A549 (cell line): ENCODE measurements around the gene ERO1B. TPM values are rescaled to one million over a fixed set of nuclear protein-coding genes. Genes with fewer than 3 reads are reported as not detected.
A peak's percentile ranks its signal among the peaks of the same experiment; 100 is the strongest.

Source experiments
- ATAC-seq, 2 experiments: fragments of 200-7000 bp in 1 of 2; fragments of >200 bp in 1 of 2; cut with Nextera tagmentation in 1 of 2; cut with Tn5 transposase in 1 of 2; 3 replicates each; pipeline versions ENCODE4 v1.8.0 to v1.9.1; 2018 to 2020; ENCODE audit warnings: mild to moderate bottlenecking in 1 of 2, moderate library complexity in 1 of 2
- CTCF ChIA-PET: fragments of 300-600 bp; sonication (Branson Sonifier 250); formaldehyde crosslinking; extraction: SDS; loops from one replicate; lab custom pipeline; 2021; ENCODE audit warnings: antibody characterized with exemption, inconsistent platforms; lab: Yijun Ruan, JAX
- POLR2A ChIA-PET: fragments of 350-600 bp; formaldehyde crosslinking; extraction: SDS; loops from one replicate; lab custom pipeline; 2021; ENCODE audit warnings: antibody characterized with exemption, inconsistent platforms; lab: Yijun Ruan, JAX
- DNase-seq, 2 experiments: peaks; one replicate each; pipeline versions ENCODE4 v3.0.0 to v3.0.0-alpha.2; 2011 to 2016; ENCODE audit warnings: low read depth in 1 of 2, low spot score in 1 of 2
- FAIRE-seq: peaks from 2 replicates; lab custom pipeline; 2011; peaks lifted over from hg19 to GRCh38; lab: Jason Lieb, UNC
- H3K27ac ChIP-seq, 2 experiments: fragments of >200 bp; sonication (Bioruptor Twin); formaldehyde crosslinking; 3 replicates each; pipeline ENCODE4 v1.5.1; 2016 to 2017
- H3K4me1 ChIP-seq: fragments of >200 bp; sonication (Bioruptor Twin); formaldehyde crosslinking; 3 replicates; pipeline ENCODE4 v1.6.1; 2016
- H3K4me2 ChIP-seq: fragments of >200 bp; sonication (Bioruptor Twin); formaldehyde crosslinking; 3 replicates; pipeline ENCODE4 v1.6.1; 2016
- H3K4me3 ChIP-seq: fragments of >200 bp; sonication (Bioruptor Twin); formaldehyde crosslinking; 3 replicates; pipeline ENCODE4 v1.5.1; 2016
- H3K9me3 ChIP-seq: fragments of >200 bp; sonication (Bioruptor Twin); formaldehyde crosslinking; 3 replicates; pipeline ENCODE4 v1.6.1; 2016
- BCL3 ChIP-seq: fragments of >200 bp; sonication (Bioruptor Twin); formaldehyde crosslinking; IDR thresholded peaks from 3 replicates; pipeline ENCODE4 v1.6.1; 2016
- CTCF ChIP-seq: fragments of >200 bp; sonication (Bioruptor Twin); formaldehyde crosslinking; IDR thresholded peaks from 3 replicates; pipeline ENCODE4 v1.5.1; 2016
- EHF ChIP-seq: fragments of 250-450 bp; sonication (Bioruptor Pico); IDR thresholded peaks from 2 replicates; pipeline ENCODE4 v1.5.0; 2020; ENCODE audit warnings: mild to moderate bottlenecking
- FOXS1 ChIP-seq: fragments of 250-450 bp; sonication (Bioruptor Pico); IDR thresholded peaks from 2 replicates; pipeline ENCODE4 v1.5.0; 2020; ENCODE audit warnings: mild to moderate bottlenecking, moderate library complexity
- GATA3 ChIP-seq: IDR thresholded peaks from 2 replicates; pipeline ENCODE4 v1.6.1; 2012; ENCODE audit warnings: borderline replicate concordance
- HOXA7 ChIP-seq: fragments of 250-450 bp; sonication (Bioruptor Pico); IDR thresholded peaks from 2 replicates; pipeline ENCODE4 v1.5.0; 2020; ENCODE audit warnings: mild to moderate bottlenecking, moderate library complexity
- JUNB ChIP-seq: fragments of >200 bp; sonication (Bioruptor Twin); formaldehyde crosslinking; IDR thresholded peaks from 2 replicates; pipeline ENCODE4 v1.6.1; 2016
- KDM5A ChIP-seq: fragments of 200-600 bp; sonication (generic); IDR thresholded peaks from 2 replicates; pipeline ENCODE4 v1.6.1; 2016; ENCODE audit warnings: antibody characterized with exemption, mild to moderate bottlenecking
- MAFK ChIP-seq: fragments of 450-650 bp; IDR thresholded peaks from 2 replicates; pipeline ENCODE4 v1.6.1; 2014; ENCODE audit not compliant: partially characterized antibody
- NFE2L2 ChIP-seq: fragments of 150-350 bp; conservative IDR thresholded peaks from 2 replicates; pipeline ENCODE4 v1.6.1; 2014; ENCODE audit warnings: low read length
- PHF8 ChIP-seq: fragments of 200-600 bp; sonication (generic); IDR thresholded peaks from 2 replicates; pipeline ENCODE4 v1.6.1; 2016; ENCODE audit warnings: low read depth, mild to moderate bottlenecking, antibody characterized with exemption, moderate library complexity, borderline replicate concordance
- POLR2AphosphoS2 ChIP-seq: conservative IDR thresholded peaks from 2 replicates; pipeline ENCODE4 v1.6.1; 2012; ENCODE audit warnings: low read length, improper control_type of control experiment, inconsistent platforms
- SMC3 ChIP-seq: fragments of >200 bp; sonication (Bioruptor Twin); formaldehyde crosslinking; IDR thresholded peaks from 3 replicates; pipeline ENCODE4 v1.6.1; 2018; ENCODE audit warnings: inconsistent platforms
- SREBF2 ChIP-seq: fragments of 450-650 bp; IDR thresholded peaks from 2 replicates; pipeline ENCODE4 v1.6.1; 2014; ENCODE audit warnings: mild to moderate bottlenecking, moderate library complexity
- ZSCAN20 ChIP-seq: fragments of 250-450 bp; sonication (Bioruptor Pico); IDR thresholded peaks from 2 replicates; pipeline ENCODE4 v1.8.0; 2022; ENCODE audit warnings: mild to moderate bottlenecking, moderate library complexity
- WGBS: methylation state at CpG from one replicate; pipeline ENCODE4 v1.1.6; 2017; ENCODE audit errors: missing lambda C conversion rate; 5-methylcytosine and 5-hydroxymethylcytosine counted together
- polyA plus RNA-seq, 4 experiments: library from polyadenylated mRNA; depleted of rRNA in 3 of 4; stranded (reverse); fragments of >200 nt; fragmentation: RNase III in 1 of 4; extraction: RNeasy Plus Mini Kit Qiagen cat#74134 plus additional on column Dnase treatment in 1 of 4; gene quantifications; 2 replicates in 3 of 4; 3 replicates in 1 of 4; pipeline ENCODE4 v1.2.3, GENCODE V29; 2011 to 2017
- TF ChIP-seq, protein P1 (sequence below): fragments of >200 bp; sonication (Bioruptor Twin); formaldehyde crosslinking; IDR thresholded peaks from 2 replicates; pipeline ENCODE4 v1.6.1; 2016
- TF ChIP-seq, protein P2 (sequence below): fragments of 150-350 bp; IDR thresholded peaks from 2 replicates; pipeline ENCODE4 v1.6.1; 2014; ENCODE audit warnings: low read depth, mild to moderate bottlenecking, low read length

ERO1B gene
- polyA plus RNA-seq, 2 of the 4 experiments (the other 2 are of a cell fraction), result 3.2 to 9.8 TPM

DNA sequence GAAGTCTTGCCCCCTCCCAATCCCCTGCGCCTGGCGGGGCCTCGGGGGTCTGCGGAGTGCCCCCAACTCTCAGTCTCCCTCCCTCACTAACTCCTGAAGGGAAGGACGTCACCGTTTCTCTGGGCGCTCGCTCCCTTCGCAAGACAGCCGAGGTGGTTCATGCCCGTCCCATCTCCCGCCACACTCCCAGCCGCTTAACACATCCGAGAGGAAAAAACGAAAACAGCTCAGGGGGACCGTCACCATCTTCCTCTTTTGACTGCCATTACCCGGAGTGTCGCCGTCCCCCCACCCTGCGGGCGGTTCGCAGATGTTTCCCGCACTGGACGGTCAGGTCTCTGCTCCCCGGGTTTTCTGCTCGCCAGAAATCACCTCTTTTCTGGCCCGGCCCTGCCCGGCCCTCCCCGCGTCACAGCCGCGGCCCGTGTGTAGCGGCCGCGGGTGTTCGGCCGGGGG lies 532 bp downstream of the ERO1B start (continued):
- TF ChIP-seq, protein P1, sequence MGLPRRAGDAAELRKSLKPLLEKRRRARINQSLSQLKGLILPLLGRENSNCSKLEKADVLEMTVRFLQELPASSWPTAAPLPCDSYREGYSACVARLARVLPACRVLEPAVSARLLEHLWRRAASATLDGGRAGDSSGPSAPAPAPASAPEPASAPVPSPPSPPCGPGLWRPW, result no peak
- TF ChIP-seq, all 56 proteins: peak for 0

DNA sequence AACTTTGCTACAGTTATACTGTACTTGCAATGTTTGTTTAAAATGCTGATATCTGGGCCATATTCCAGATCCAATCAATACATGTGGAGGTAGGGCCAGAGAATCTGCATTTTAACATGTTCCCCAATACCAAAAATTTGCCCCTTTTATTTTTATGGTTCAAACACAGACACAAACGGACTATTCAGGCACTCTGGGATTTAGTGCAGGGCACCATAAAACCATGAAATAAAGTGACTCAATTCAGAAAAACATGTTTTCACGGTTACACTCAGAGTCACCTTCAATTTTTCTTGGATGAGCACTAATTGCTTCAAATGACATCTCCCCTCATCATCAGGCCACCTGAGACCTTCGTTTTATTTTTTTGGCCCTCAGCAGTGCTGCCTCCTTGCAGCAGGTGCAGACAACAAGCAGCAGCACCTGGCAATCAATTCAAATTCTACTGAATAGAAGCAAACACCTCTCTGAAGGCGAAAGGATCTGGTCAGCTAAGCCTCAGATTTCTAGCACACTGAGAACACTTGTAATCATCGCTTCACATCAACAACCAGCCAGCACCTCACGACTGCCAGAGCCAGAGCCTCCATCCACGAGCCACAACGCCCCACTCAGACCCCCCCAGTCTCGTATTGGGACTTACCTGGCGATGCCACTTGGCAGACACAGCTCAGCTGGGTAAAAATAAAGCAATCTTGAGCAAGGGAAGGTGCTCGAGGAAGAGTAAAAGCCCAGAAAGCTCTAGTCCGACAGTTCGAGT lies 1.1 kb downstream of the ERO1B start:
- FAIRE-seq (no peak), ATAC-seq (no peak)
- H3K4me1 ChIP-seq, result 0 out of 3 replicates have a peak, but pooled peaks cover 4% of the 10 kb centered on the region
- CTCF ChIA-PET, result interaction anchor here (1.1 kb wide), 1 partner anchor 18 kb away, joined by 5 read pairs; no protein-coding TSS in a partner anchor
- H3K9me3 ChIP-seq, result no peaks in the 10 kb centered on the region
- peak overlapping the region; percentile 96 for H3K4me2 ChIP-seq
- H3K4me3 ChIP-seq, result peak overlapping the region; percentile 99
- peak overlapping the region; percentile 77 to 84; a peak in 5 of 6 replicates for H3K27ac ChIP-seq
- TF ChIP-seq JUNB (no peak), BCL3 (no peak), NFE2L2 (no peak), HOXA7 (CRISPR knock-in tag) (no peak), FOXS1 (CRISPR knock-in tag) (no peak), SREBF2 (no peak), EHF (no peak), MAFK (no peak), CTCF (no peak)
- TF ChIP-seq, all 56 proteins: peak for 0
- WGBS, result 51% methylated on average over 13 of the region's 13 CpGs
- POLR2A ChIA-PET, result no interaction called here
- no peak for DNase-seq

GRCh38 chr1:236275586-236275985 lies 6.2 kb downstream of the ERO1B start:
- POLR2A ChIA-PET, result no interaction called here
- ATAC-seq (no peak), FAIRE-seq (no peak), DNase-seq (no peak)
- no peak overlapping the region for H3K4me3 ChIP-seq
- 67% methylated on average over 1 of the region's 1 CpG for WGBS
- H3K9me3 ChIP-seq, result no peaks in the 10 kb centered on the region
- TF ChIP-seq SMC3, result no peak
- TF ChIP-seq, protein P2, sequence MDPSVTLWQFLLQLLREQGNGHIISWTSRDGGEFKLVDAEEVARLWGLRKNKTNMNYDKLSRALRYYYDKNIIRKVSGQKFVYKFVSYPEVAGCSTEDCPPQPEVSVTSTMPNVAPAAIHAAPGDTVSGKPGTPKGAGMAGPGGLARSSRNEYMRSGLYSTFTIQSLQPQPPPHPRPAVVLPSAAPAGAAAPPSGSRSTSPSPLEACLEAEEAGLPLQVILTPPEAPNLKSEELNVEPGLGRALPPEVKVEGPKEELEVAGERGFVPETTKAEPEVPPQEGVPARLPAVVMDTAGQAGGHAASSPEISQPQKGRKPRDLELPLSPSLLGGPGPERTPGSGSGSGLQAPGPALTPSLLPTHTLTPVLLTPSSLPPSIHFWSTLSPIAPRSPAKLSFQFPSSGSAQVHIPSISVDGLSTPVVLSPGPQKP, result no peak
- TF ChIP-seq POLR2AphosphoS2, result no peak
- no peak for TF ChIP-seq PHF8
- no peak for TF ChIP-seq GATA3
- TF ChIP-seq KDM5A, result no peak
- TF ChIP-seq HOXA7 (CRISPR knock-in tag), result no peak
- TF ChIP-seq ZSCAN20 (CRISPR knock-in tag), result no peak
- no peak for TF ChIP-seq MAFK
- no peak overlapping the region for H3K4me2 ChIP-seq
- no peak overlapping the region for H3K27ac ChIP-seq
- 0 out of 3 replicates have a peak, but pooled peaks cover under 1% of the 10 kb centered on the region for H3K4me1 ChIP-seq
- CTCF ChIA-PET, result interaction anchor here (1.5 kb wide), 1 partner anchor 10 kb away, joined by 5 read pairs; no protein-coding TSS in a partner anchor
